ENCODE measurements around the gene FSCN2. TPM values are rescaled to one million over a fixed set of nuclear protein-coding genes. Genes with fewer than 3 reads are reported as not detected.
A peak's percentile ranks its signal among the peaks of the same experiment; 100 is the strongest.

Gene FSCN2
- total RNA-seq, 1 experiment from 2014 or later, result 1.6 TPM

DNA sequence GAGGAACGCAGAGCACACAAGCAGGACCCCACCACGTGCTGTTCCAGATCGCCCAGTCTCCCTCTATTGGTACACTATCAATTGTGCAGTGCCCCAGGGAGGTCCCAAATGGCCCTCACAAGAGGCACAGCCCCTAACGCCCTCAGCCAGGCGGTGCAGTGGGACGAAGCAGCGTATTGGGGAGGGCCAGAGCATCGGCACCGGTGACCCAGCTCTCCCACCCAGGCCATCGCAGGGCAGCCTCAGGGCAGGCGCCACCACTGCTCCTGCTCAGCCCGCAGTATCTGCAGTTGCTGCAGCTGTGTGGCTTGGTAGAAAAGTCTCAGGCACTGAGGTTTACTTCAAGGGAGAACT lies 29.9 kb downstream of the FSCN2 start:
- WGBS (ENCODE audit: extremely low coverage, insufficient read length, low lambda C conversion rate), result no CpG with 5 or more reads among the region's 12 CpGs
- Histone ChIP-seq H2BK15ac (ENCODE audit: low read depth, low read length) (no peak overlapping the region), H3K4me1 (ENCODE audit: insufficient read depth, low read length) (no peaks in the 10 kb centered on the region; the same call in 1 of the 2 replicates)

More for the DNA sequence above, 29.9 kb downstream of the FSCN2 start:
- Histone ChIP-seq H2BK5ac (ENCODE audit: insufficient read length, low read length) (no peak overlapping the region), H4K8ac (replicated peaks; ENCODE audit: insufficient read length, low read depth, low read length) (no peak overlapping the region), H3K23ac (ENCODE audit: insufficient read length, low read depth, low read length) (no peak overlapping the region), H3K56ac (ENCODE audit: insufficient read length, low read depth, low read length) (no peak overlapping the region), H3T11ph (ENCODE audit: low read length) (no peak overlapping the region), H2BK120ac (ENCODE audit: low read depth, low read length, poor library complexity, severe bottlenecking) (no peak overlapping the region), H3K79me1 (ENCODE audit: insufficient read depth, low read depth, low read length, poor library complexity, severe bottlenecking) (no peaks in the 10 kb centered on the region), H4K5ac (ENCODE audit: insufficient read length, low read depth, low read length) (no peak overlapping the region), H3K79me2 (ENCODE audit: insufficient read depth, low read length) (no peaks in the 10 kb centered on the region), H4K91ac (ENCODE audit: insufficient read length, low read depth, low read length) (no peak overlapping the region), H3K27me3 (ENCODE audit: insufficient read depth, low read length) (no peaks in the 10 kb centered on the region), H2BK12ac (ENCODE audit: insufficient read length, low read depth, low read length) (no peak overlapping the region), H3K27ac (ENCODE audit: insufficient read length, low read depth, low read length) (no peak overlapping the region), H3K4ac (ENCODE audit: low read depth, low read length) (no peak overlapping the region), H2BK20ac (ENCODE audit: low read depth, low read length, poor library complexity, severe bottlenecking) (no peak overlapping the region), H3K14ac (ENCODE audit: insufficient read depth, low read length) (no peak overlapping the region), H3K9me3 (ENCODE audit: control insufficient read depth, low read depth, low read length) (no peaks in the 10 kb centered on the region), H2AK5ac (ENCODE audit: insufficient read length, low read length) (no peak overlapping the region), H3K18ac (ENCODE audit: insufficient read length, low read depth, low read length) (no peak overlapping the region), H3K23me2 (ENCODE audit: insufficient read length, low read depth, low read length, poor library complexity, severe bottlenecking) (peaks cover 3% of the 10 kb centered on the region), H3K4me2 (ENCODE audit: insufficient read depth, insufficient read length, low read length) (no peak overlapping the region), H2AFZ (ENCODE audit: low read length) (no peak overlapping the region), H4K20me1 (ENCODE audit: control insufficient read depth, insufficient read depth, insufficient read length) (no peaks in the 10 kb centered on the region), H3K9ac (ENCODE audit: extremely low read depth, insufficient read length, low read length) (no peak overlapping the region)
- H3K36me3 Mint-ChIP-seq (ENCODE audit: insufficient read depth in 1 of 3, low read depth in 3 of 3), result peaks cover 6 to 57% (median 51%) of the 10 kb centered on the region in 3 experiments; a peak in 6 of 7 replicates
- H3K4me3 Mint-ChIP-seq, result no peak overlapping the region
- H3K27me3 Mint-ChIP-seq (ENCODE audit: low read depth), result no peaks in the 10 kb centered on the region
- H3K4me1 Mint-ChIP-seq, result peaks cover 10% of the 10 kb centered on the region in 2 experiments
- DNase-seq, result no peak
- H3K9me3 Mint-ChIP-seq, result no peaks in the 10 kb centered on the region
- H3K27ac Mint-ChIP-seq, result peak overlapping the region in 1 of 3 experiments; percentile 70; a peak in 1 of 7 replicates
- TF ChIP-seq, protein P1, sequence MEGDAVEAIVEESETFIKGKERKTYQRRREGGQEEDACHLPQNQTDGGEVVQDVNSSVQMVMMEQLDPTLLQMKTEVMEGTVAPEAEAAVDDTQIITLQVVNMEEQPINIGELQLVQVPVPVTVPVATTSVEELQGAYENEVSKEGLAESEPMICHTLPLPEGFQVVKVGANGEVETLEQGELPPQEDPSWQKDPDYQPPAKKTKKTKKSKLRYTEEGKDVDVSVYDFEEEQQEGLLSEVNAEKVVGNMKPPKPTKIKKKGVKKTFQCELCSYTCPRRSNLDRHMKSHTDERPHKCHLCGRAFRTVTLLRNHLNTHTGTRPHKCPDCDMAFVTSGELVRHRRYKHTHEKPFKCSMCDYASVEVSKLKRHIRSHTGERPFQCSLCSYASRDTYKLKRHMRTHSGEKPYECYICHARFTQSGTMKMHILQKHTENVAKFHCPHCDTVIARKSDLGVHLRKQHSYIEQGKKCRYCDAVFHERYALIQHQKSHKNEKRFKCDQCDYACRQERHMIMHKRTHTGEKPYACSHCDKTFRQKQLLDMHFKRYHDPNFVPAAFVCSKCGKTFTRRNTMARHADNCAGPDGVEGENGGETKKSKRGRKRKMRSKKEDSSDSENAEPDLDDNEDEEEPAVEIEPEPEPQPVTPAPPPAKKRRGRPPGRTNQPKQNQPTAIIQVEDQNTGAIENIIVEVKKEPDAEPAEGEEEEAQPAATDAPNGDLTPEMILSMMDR (conservative IDR thresholded peaks at IDR 0.05), result no peak
